Muscle of arm (tissue), 12 donors: ENCODE measurements around the gene SLC7A1. TPM values are rescaled to one million over a fixed set of nuclear protein-coding genes. Genes with fewer than 3 reads are reported as not detected.

Source experiments
- DNase-seq: peaks from one replicate; pipeline ENCODE4 v3.0.0-alpha.2; 2013
- polyA plus RNA-seq, 12 donors: library from polyadenylated mRNA; unstranded; fragments of 120-200 nt; gene quantifications; one replicate each; pipeline ENCODE4 v1.2.1, GENCODE V29; 2013; ENCODE audit not compliant: insufficient read length in 12 of 12

Gene SLC7A1
- polyA plus RNA-seq, 12 donors: 7.2 to 17.3 (median 9.2) TPM; not detected in 1

GRCh38 chr13:29563941-29564340 is 31.5 kb downstream of the SLC7A1 start:
- no peak for DNase-seq

- no peak for DNase-seq
These were observed 32.6 kb downstream of the SLC7A1 start for GRCh38 chr13:29562786-29563438.

GRCh38 chr13:29561918-29562317 is 33.6 kb downstream of the SLC7A1 start:
- no peak for DNase-seq

- no peak for DNase-seq
These were observed 38.7 kb downstream of the SLC7A1 start for GRCh38 chr13:29556742-29557141.

GRCh38 chr13:29551214-29551613 is 44.3 kb downstream of the SLC7A1 start:
- no peak for DNase-seq

- no peak for DNase-seq
These were observed 45.0 kb downstream of the SLC7A1 start for GRCh38 chr13:29550430-29550988.

GRCh38 chr13:29548722-29549121 is 46.8 kb downstream of the SLC7A1 start:
- no peak for DNase-seq

GRCh38 chr13:29547153-29547552 is 48.3 kb downstream of the SLC7A1 start:
- no peak for DNase-seq

GRCh38 chr13:29546662-29547061 is 48.8 kb downstream of the SLC7A1 start:
- DNase-seq: no peak

- no peak for DNase-seq
These were observed 49.5 kb downstream of the SLC7A1 start for GRCh38 chr13:29545988-29546387.

GRCh38 chr13:29543230-29544215 is 52.0 kb downstream of the SLC7A1 start:
- DNase-seq: no peak

- DNase-seq: no peak
These were observed 53.1 kb downstream of the SLC7A1 start for GRCh38 chr13:29542381-29542780.

- no peak for DNase-seq
These were observed 54.1 kb downstream of the SLC7A1 start for GRCh38 chr13:29541400-29541799.

- DNase-seq: no peak
These were observed 54.7 kb downstream of the SLC7A1 start for GRCh38 chr13:29540799-29541198.

GRCh38 chr13:29540334-29540733 is 55.2 kb downstream of the SLC7A1 start:
- DNase-seq: no peak

GRCh38 chr13:29539856-29540255 is 55.6 kb downstream of the SLC7A1 start:
- no peak for DNase-seq

- DNase-seq: no peak
These were observed 56.8 kb downstream of the SLC7A1 start for GRCh38 chr13:29538652-29539040.

- DNase-seq: no peak
These were observed 57.5 kb downstream of the SLC7A1 start for GRCh38 chr13:29537736-29538651.

GRCh38 chr13:29536853-29537252 is 58.6 kb downstream of the SLC7A1 start:
- no peak for DNase-seq

- DNase-seq: no peak
These were observed 59.5 kb downstream of the SLC7A1 start for GRCh38 chr13:29535663-29536655.
